H1 (cell line): Measurements from ENCODE around the gene PIGU. TPM values are rescaled to one million over a fixed set of nuclear protein-coding genes. Genes with fewer than 3 reads are reported as not detected.

Experiments used
- CTCF ChIA-PET: fragments of 300-600 bp; sonication (Branson Sonifier 250); formaldehyde crosslinking; loops from one replicate; lab custom pipeline; 2021; ENCODE audit not compliant: partially characterized antibody; lab: Charles Lee
- POLR2A ChIA-PET: fragments of 300-600 bp; sonication (Branson Sonifier 250); formaldehyde crosslinking; loops from one replicate; lab custom pipeline; 2021; ENCODE audit warnings: inconsistent platforms; ENCODE audit not compliant: partially characterized antibody; lab: Charles Lee
- DNase-seq, 2 experiments: peaks; one replicate each; pipeline versions ENCODE4 v3.0.0 to v3.0.0-alpha.2; 2010 to 2022; ENCODE audit warnings: low spot score in 2 of 2, low read depth in 1 of 2, mixed read lengths in 1 of 2
- FAIRE-seq: peaks from 2 replicates; lab custom pipeline; 2011; peaks lifted over from hg19 to GRCh38; lab: Jason Lieb, UNC
- H2AFZ ChIP-seq: 2 replicates; pipeline ENCODE4 v1.8.1; 2012; ENCODE audit warnings: low read length, inconsistent platforms
- H2AK5ac ChIP-seq: 2 replicates; pipeline ENCODE4 v1.6.1; 2013; ENCODE audit warnings: low read depth, low read length
- H2BK120ac ChIP-seq: replicated peaks from 2 replicates; pipeline ENCODE3; 2013; ENCODE audit warnings: low read depth, low read length, inconsistent platforms
- H2BK12ac ChIP-seq: 2 replicates; pipeline ENCODE4 v1.6.1; 2013; ENCODE audit warnings: low read depth, low read length
- H2BK15ac ChIP-seq: 2 replicates; pipeline ENCODE4 v1.6.1; 2013; ENCODE audit warnings: low read length
- H2BK20ac ChIP-seq: 2 replicates; pipeline ENCODE4 v1.6.1; 2013; ENCODE audit warnings: low read length
- H2BK5ac ChIP-seq: 2 replicates; pipeline ENCODE4 v1.6.1; 2013; ENCODE audit warnings: low read depth, low read length
- H3K14ac ChIP-seq: 2 replicates; pipeline ENCODE4 v1.6.1; 2013; ENCODE audit warnings: inconsistent platforms; ENCODE audit not compliant: insufficient read length
- H3K18ac ChIP-seq: 2 replicates; pipeline ENCODE4 v1.6.1; 2013; ENCODE audit warnings: low read length; ENCODE audit errors: extremely low read depth
- H3K23ac ChIP-seq: 2 replicates; pipeline ENCODE4 v1.6.1; 2013; ENCODE audit warnings: inconsistent platforms; ENCODE audit not compliant: insufficient read length
- H3K23me2 ChIP-seq: 2 replicates; pipeline ENCODE4 v1.6.1; 2013; ENCODE audit warnings: low read depth, low read length
- H3K27ac ChIP-seq: 2 replicates; pipeline ENCODE4 v1.6.1; 2011; ENCODE audit warnings: low read depth, low read length, inconsistent platforms
- H3K27me3 ChIP-seq, 4 experiments: replicated peaks in 1 of 4; 1 replicate in 1 of 4; 2 replicates in 3 of 4; pipeline versions ENCODE4 v1.6.1 to v1.8.1; 2011 to 2013; ENCODE audit warnings: low read length in 3 of 4, mild to moderate bottlenecking in 3 of 4, inconsistent platforms in 2 of 4, mixed read lengths in 2 of 4, moderate library complexity in 1 of 4; ENCODE audit not compliant: control insufficient read depth in 3 of 4, insufficient read depth in 3 of 4; ENCODE audit errors: extremely low read depth in 1 of 4
- H3K36me3 ChIP-seq, 4 experiments: 2 replicates each; pipeline versions ENCODE4 v1.6.1 to v1.8.1; 2011 to 2013; ENCODE audit warnings: mild to moderate bottlenecking in 4 of 4, low read length in 3 of 4, moderate library complexity in 2 of 4, control low read depth in 1 of 4, inconsistent platforms in 1 of 4; ENCODE audit not compliant: insufficient read depth in 4 of 4, control insufficient read depth in 2 of 4
- H3K4ac ChIP-seq: replicated peaks from 2 replicates; pipeline ENCODE3; 2013; ENCODE audit warnings: low read length, low read depth, mixed read lengths, inconsistent platforms; ENCODE audit not compliant: insufficient read length
- H3K4me1 ChIP-seq, 4 experiments: replicated peaks in 1 of 4; 1 replicate in 1 of 4; 2 replicates in 3 of 4; pipeline versions ENCODE4 v1.6.1 to v1.8.1; 2011 to 2013; ENCODE audit warnings: low read length in 3 of 4, inconsistent platforms in 2 of 4, mixed read lengths in 1 of 4; ENCODE audit not compliant: insufficient read depth in 4 of 4, control insufficient read depth in 3 of 4
- H3K4me2 ChIP-seq, 2 experiments: 2 replicates each; pipeline versions ENCODE4 v1.6.1 to v1.8.1; 2011 to 2013; ENCODE audit warnings: low read depth in 2 of 2, low read length in 2 of 2, control low read depth in 1 of 2, inconsistent platforms in 1 of 2, mild to moderate bottlenecking in 1 of 2; ENCODE audit not compliant: insufficient read depth in 1 of 2
- H3K4me3 ChIP-seq, 4 experiments: fragments of 200-600, 300-600 bp in 1 of 4; sonication (generic), shearing (Covaris generic), sonication (Bioruptor Twin) in 1 of 4; 2 replicates each; pipeline versions ENCODE4 v1.5.1 to v1.8.1; 2011 to 2016; ENCODE audit warnings: low read length in 4 of 4, low read depth in 3 of 4, control low read depth in 2 of 4, inconsistent platforms in 2 of 4, mild to moderate bottlenecking in 2 of 4, mixed read lengths in 1 of 4, moderate library complexity in 1 of 4; ENCODE audit not compliant: insufficient read depth in 2 of 4; ENCODE audit errors: extremely low read depth in 1 of 4
- H3K56ac ChIP-seq: replicated peaks from 2 replicates; pipeline ENCODE3; 2013; ENCODE audit warnings: low read depth, mild to moderate bottlenecking, mixed read lengths, low read length, inconsistent platforms; ENCODE audit not compliant: insufficient read length
- H3K79me1 ChIP-seq: 2 replicates; pipeline ENCODE4 v1.6.1; 2013; ENCODE audit warnings: low read depth, low read length, control low read depth
- H3K79me2 ChIP-seq, 2 experiments: 2 replicates each; pipeline versions ENCODE4 v1.6.1 to v1.8.1; 2012 to 2013; ENCODE audit warnings: low read length in 2 of 2, mild to moderate bottlenecking in 2 of 2, inconsistent platforms in 1 of 2; ENCODE audit not compliant: insufficient read depth in 2 of 2, control insufficient read depth in 1 of 2
- H3K9ac ChIP-seq, 4 experiments: replicated peaks in 1 of 4; 1 replicate in 1 of 4; 2 replicates in 3 of 4; pipeline versions ENCODE4 v1.6.1 to v1.8.1; 2011 to 2013; ENCODE audit warnings: low read depth in 3 of 4, low read length in 3 of 4, control low read depth in 2 of 4, mild to moderate bottlenecking in 2 of 4, moderate library complexity in 2 of 4, inconsistent platforms in 1 of 4; ENCODE audit errors: extremely low read depth in 1 of 4
- H3K9me3 ChIP-seq, 2 experiments: 2 replicates each; pipeline versions ENCODE4 v1.6.1 to v1.8.1; 2012 to 2013; ENCODE audit warnings: mild to moderate bottlenecking in 2 of 2, moderate library complexity in 2 of 2, control low read depth in 1 of 2, inconsistent platforms in 1 of 2, low read depth in 1 of 2, low read length in 1 of 2, mixed read lengths in 1 of 2; ENCODE audit not compliant: insufficient read depth in 2 of 2
- H4K20me1 ChIP-seq, 2 experiments: replicated peaks in 1 of 2; 2 replicates each; pipeline versions ENCODE3 to v1.8.1; 2011 to 2013; ENCODE audit warnings: inconsistent platforms in 2 of 2, low read length in 2 of 2, mild to moderate bottlenecking in 1 of 2; ENCODE audit not compliant: insufficient read depth in 2 of 2, control insufficient read depth in 1 of 2
- H4K5ac ChIP-seq: 2 replicates; pipeline ENCODE4 v1.6.1; 2013; ENCODE audit warnings: low read length, low read depth, mixed read lengths, inconsistent platforms; ENCODE audit not compliant: insufficient read length
- H4K8ac ChIP-seq: 2 replicates; pipeline ENCODE4 v1.8.0; 2013; ENCODE audit warnings: mild to moderate bottlenecking, moderate library complexity, low read length, inconsistent platforms; ENCODE audit not compliant: insufficient read depth; ENCODE audit errors: extremely low read depth
- H4K91ac ChIP-seq: replicated peaks from 2 replicates; pipeline ENCODE3; 2013; ENCODE audit warnings: low read length, mixed read lengths, inconsistent platforms; ENCODE audit not compliant: insufficient read length
- CREB1 ChIP-seq: IDR thresholded peaks from 2 replicates; pipeline ENCODE4 v1.6.1; 2012; ENCODE audit warnings: inconsistent platforms
- JUN ChIP-seq: IDR thresholded peaks from 2 replicates; pipeline ENCODE4 v1.6.1; 2011; ENCODE audit warnings: low read depth, mild to moderate bottlenecking, improper control_type of control experiment, low read length
- SUZ12 ChIP-seq: fragments of 200-600 bp; sonication (generic); IDR thresholded peaks from 2 replicates; pipeline ENCODE4 v1.6.1; 2012; ENCODE audit warnings: mild to moderate bottlenecking, inconsistent platforms, low read length, moderate library complexity, mixed read lengths
- TBP ChIP-seq: IDR thresholded peaks from 2 replicates; pipeline ENCODE4 v1.6.1; 2011; ENCODE audit warnings: low read depth, low read length, improper control_type of control experiment
- WGBS, 2 experiments: shearing (Covaris generic) in 1 of 2; methylation state at CpG; one replicate each; pipeline versions ENCODE4 v1.1.6 to v1.1.7; 2013 to 2015; ENCODE audit warnings: low lambda C conversion rate in 2 of 2, mixed read lengths in 2 of 2, inconsistent platforms in 1 of 2, low coverage in 1 of 2, missing lambda C conversion rate in 1 of 2; ENCODE audit not compliant: insufficient replicate concordance in 2 of 2, insufficient coverage in 1 of 2, insufficient read length in 1 of 2; ENCODE audit errors: extremely low coverage in 1 of 2, missing lambda C conversion rate in 1 of 2; 5-methylcytosine and 5-hydroxymethylcytosine counted together
- polyA plus RNA-seq, 7 experiments: library from polyadenylated mRNA; depleted of rRNA in 3 of 7; stranded (reverse) in 5 of 7; unstranded in 2 of 7; fragments of >200 nt in 5 of 7; fragments of 200-250 nt in 2 of 7; gene quantifications; 1 replicate in 5 of 7; 2 replicates in 1 of 7; 4 replicates in 1 of 7; pipeline versions ENCODE4 v1.2.1 to v1.2.3, GENCODE V29; 2011 to 2013; ENCODE audit warnings: missing spikeins in 2 of 7, mixed read lengths in 2 of 7
- total RNA-seq: library from RNA; stranded (reverse); fragmentation: NEBNext Ultra II Directional; extraction: Animal tissue kit (Norgen Biotek cat#: 25700); gene quantifications from 2 replicates; pipeline ENCODE4 v1.2.1, GENCODE V29; 2021

Gene PIGU
- total and polyA plus RNA-seq, 2 of the 8 experiments (the other 6 are each of a cell fraction or from before 2014, with no cell fraction given): 28.3 to 117 TPM

GRCh38 chr20:34538671-34539123 lies 138.2 kb downstream of the PIGU start:
- no peak overlapping the region for H4K91ac ChIP-seq
- no peak overlapping the region for H3K14ac ChIP-seq
- no peak overlapping the region for H4K5ac ChIP-seq
- no peak overlapping the region for H3K9ac ChIP-seq
- no peak overlapping the region for H2AFZ ChIP-seq
- FAIRE-seq (peak; percentile 60), DNase-seq (peak in 1 of 2 experiments; percentile 82)
- H3K56ac ChIP-seq: no peak overlapping the region
- no peaks in the 10 kb centered on the region for H3K9me3 ChIP-seq
- H2AK5ac ChIP-seq: no peak overlapping the region
- no peak overlapping the region for H3K23ac ChIP-seq
- H3K79me1 ChIP-seq: no peaks in the 10 kb centered on the region; the same call in 1 of the 2 replicates
- no peak overlapping the region for H3K4me3 ChIP-seq
- no peak overlapping the region for H3K4ac ChIP-seq
- no peak overlapping the region for H2BK12ac ChIP-seq
- ChIA-PET CTCF (interaction anchor here (0.6 to 4.9 kb wide), 28 partner anchors 10 to 347 kb away, joined by 3 to 24 read pairs (median 3); partner anchors contain the start of gene DYNLRB1), POLR2A (interaction anchor here (0.7 to 1.2 kb wide), 3 partner anchors 10 to 61 kb away, joined by 3 to 4 read pairs (median 4); no protein-coding TSS in a partner anchor)
- H4K20me1 ChIP-seq: peaks cover 2 to 13% of the 10 kb centered on the region in 2 experiments
- H3K27ac ChIP-seq: no peak overlapping the region
- no peak overlapping the region for H2BK5ac ChIP-seq
- peaks cover 0 to 2% (median 0%) of the 10 kb centered on the region in 4 experiments; a peak in 3 of 7 replicates for H3K4me1 ChIP-seq
- peaks cover 13 to 26% (median 22%) of the 10 kb centered on the region in 4 experiments for H3K36me3 ChIP-seq
- peak overlapping the region; percentile 59; the same call in 1 of the 2 replicates for H4K8ac ChIP-seq
- H2BK20ac ChIP-seq: no peak overlapping the region
- no peaks in the 10 kb centered on the region for H3K23me2 ChIP-seq
- 72% methylated on average over 5 of the region's 5 CpGs; no CpG with 5 or more reads in 1 of the 2 experiments for whole genome bisulfite sequencing, 2 experiments
- no peak overlapping the region for H3K4me2 ChIP-seq
- H2BK120ac ChIP-seq: no peak overlapping the region
- no peaks in the 10 kb centered on the region for H3K79me2 ChIP-seq
- no peaks in the 10 kb centered on the region for H3K27me3 ChIP-seq
- H2BK15ac ChIP-seq: no peak overlapping the region
- no peak overlapping the region for H3K18ac ChIP-seq
- TF ChIP-seq SUZ12 (no peak), TBP (no peak), JUN (no peak), CREB1 (no peak)
